K562 (cell line): ENCODE results near the gene ELF5. TPM values are rescaled to one million over a fixed set of nuclear protein-coding genes. Genes with fewer than 3 reads are reported as not detected.

Source experiments
- ATAC-seq: fragments of 200-7000 bp; cut with Tn5 transposase; 3 replicates; pipeline ENCODE4 v1.9.1; 2020; ENCODE audit warnings: moderate library complexity
- BruUV-seq: library from RNA; stranded (reverse); fragments of 400-500 nt; replicated peaks from 2 replicates; lab custom pipeline; 2021; lab: Mats Ljungman, UMichigan
- CTCF ChIA-PET: fragments of 300-600 bp; formaldehyde crosslinking; extraction: SDS; loops from one replicate; lab custom pipeline; 2021; ENCODE audit warnings: low intra/inter-chr PET ratio; lab: Yijun Ruan, JAX
- POLR2A ChIA-PET: fragments of 300-600, 350-650 bp; sonication (Branson Sonifier 250); formaldehyde crosslinking; extraction: SDS; loops from one replicate; lab custom pipeline; 2021; ENCODE audit warnings: antibody characterized with exemption, inconsistent platforms; lab: Yijun Ruan, JAX
- DNase-seq, 4 experiments: peaks; one replicate each; pipeline versions ENCODE4 v3.0.0 to v3.0.0-alpha.2; 2011 to 2018; ENCODE audit warnings: low spot score in 3 of 4, mixed read lengths in 3 of 4; ENCODE audit errors: extremely low read depth in 1 of 4
- FAIRE-seq: peaks from 2 replicates; lab custom pipeline; 2011; peaks lifted over from hg19 to GRCh38; lab: Jason Lieb, UNC
- H2AFZ ChIP-seq: 2 replicates; pipeline ENCODE4 v1.6.0; 2011; ENCODE audit warnings: low read depth, low read length, control low read depth, inconsistent platforms
- H3K27ac ChIP-seq: fragments of 200-600 bp; 3 replicates; pipeline ENCODE4 v1.8.0; 2011; ENCODE audit warnings: low read depth, mild to moderate bottlenecking, control low read depth, inconsistent platforms, low read length, moderate library complexity, mixed read lengths; ENCODE audit errors: extremely low read depth
- H3K27me3 ChIP-seq, 2 experiments: fragments of 300-600 bp in 1 of 2; 2 replicates in 1 of 2; 3 replicates in 1 of 2; pipeline versions ENCODE4 v1.6.0 to v1.8.0; 2011; ENCODE audit warnings: inconsistent platforms in 2 of 2, low read length in 2 of 2, mild to moderate bottlenecking in 1 of 2, mixed read lengths in 1 of 2, moderate library complexity in 1 of 2; ENCODE audit not compliant: control insufficient read depth in 2 of 2, insufficient read depth in 2 of 2
- H3K36me3 ChIP-seq: fragments of 300-600 bp; 3 replicates; pipeline ENCODE4 v1.8.0; 2011; ENCODE audit warnings: mild to moderate bottlenecking, low read length, inconsistent platforms; ENCODE audit not compliant: control insufficient read depth, insufficient read depth
- H3K4me1 ChIP-seq, 2 experiments: fragments of 200-600 bp in 1 of 2; replicated peaks in 1 of 2; 2 replicates in 1 of 2; 3 replicates in 1 of 2; pipeline versions ENCODE4 v1.5.1 to v1.8.0; 2011; ENCODE audit warnings: inconsistent platforms in 2 of 2, low read length in 2 of 2, mild to moderate bottlenecking in 1 of 2, mixed read lengths in 1 of 2, moderate library complexity in 1 of 2; ENCODE audit not compliant: control insufficient read depth in 2 of 2, insufficient read depth in 2 of 2
- H3K4me2 ChIP-seq: 2 replicates; pipeline ENCODE4 v1.6.1; 2011; ENCODE audit warnings: low read length, control low read depth, inconsistent platforms, mixed read lengths; ENCODE audit not compliant: insufficient read depth
- H3K4me3 ChIP-seq: fragments of 200-600 bp; sonication (generic), shearing (Covaris generic); 2 replicates; pipeline ENCODE4 v1.5.1; 2016; ENCODE audit warnings: control low read depth, inconsistent platforms
- H3K79me2 ChIP-seq: fragments of 200-600 bp; 3 replicates; pipeline ENCODE4 v1.8.0; 2011; ENCODE audit warnings: low read length, inconsistent platforms; ENCODE audit not compliant: control insufficient read depth, insufficient read depth
- H3K9ac ChIP-seq, 2 experiments: 2 replicates each; pipeline versions ENCODE4 v1.6.0 to v1.6.1; 2011; ENCODE audit warnings: low read depth in 2 of 2, low read length in 2 of 2, control low read depth in 1 of 2, inconsistent platforms in 1 of 2, mild to moderate bottlenecking in 1 of 2, mixed read lengths in 1 of 2; ENCODE audit not compliant: insufficient read depth in 1 of 2
- H3K9me1 ChIP-seq: one replicate; pipeline ENCODE4 v1.6.0; 2011; ENCODE audit warnings: inconsistent platforms, mild to moderate bottlenecking, low read length, moderate library complexity; ENCODE audit not compliant: control insufficient read depth, insufficient read depth
- H3K9me3 ChIP-seq: replicated peaks from 2 replicates; pipeline ENCODE4 v1.5.1; 2011; ENCODE audit warnings: low read depth, low read length, inconsistent platforms; ENCODE audit not compliant: control insufficient read depth, insufficient read depth
- H4K20me1 ChIP-seq: replicated peaks from 2 replicates; pipeline ENCODE4 v1.6.1; 2011; ENCODE audit warnings: low read length, inconsistent platforms, mixed read lengths; ENCODE audit not compliant: control insufficient read depth, insufficient read depth
- ARID1B ChIP-seq: fragments of 450-650 bp; IDR thresholded peaks from 2 replicates; pipeline ENCODE4 v1.6.1; 2016; ENCODE audit warnings: antibody characterized with exemption, mild to moderate bottlenecking, inconsistent platforms
- CBFA2T2 ChIP-seq: fragments of 450-650 bp; conservative IDR thresholded peaks from 2 replicates; pipeline ENCODE4 v1.6.1; 2017; ENCODE audit warnings: mild to moderate bottlenecking
- CBFA2T3 ChIP-seq: fragments of 450-650 bp; IDR thresholded peaks from 2 replicates; pipeline ENCODE4 v1.6.1; 2017
- CEBPG ChIP-seq, 3 experiments: fragments of 200-800 bp in 1 of 3; sonication (Bioruptor generic) in 1 of 3; sonication (generic) in 1 of 3; formaldehyde crosslinking in 1 of 3; IDR thresholded peaks in 2 of 3; conservative IDR thresholded peaks in 1 of 3; 2 replicates each; pipeline versions ENCODE4 v1.6.1 to v1.8.0; 2016 to 2022; ENCODE audit warnings: missing compliant biosample characterization in 2 of 3, missing genetic modification characterization in 2 of 3, mild to moderate bottlenecking in 1 of 3, missing genetic modification reagents in 1 of 3
- HNRNPL ChIP-seq: fragments of 200-400 bp; formaldehyde crosslinking; IDR thresholded peaks from 2 replicates; pipeline ENCODE4 v1.6.1; 2017; ENCODE audit warnings: low read depth, mild to moderate bottlenecking, low read length
- RBM34 ChIP-seq: fragments of 200-400 bp; formaldehyde crosslinking; IDR thresholded peaks from 2 replicates; pipeline ENCODE4 v1.6.1; 2018; ENCODE audit warnings: low read length, borderline replicate concordance; ENCODE audit not compliant: insufficient read depth
- TAL1 ChIP-seq: fragments of 450-650 bp; IDR thresholded peaks from 2 replicates; pipeline ENCODE4 v1.6.1; 2016; ENCODE audit warnings: mild to moderate bottlenecking
- TCF3 ChIP-seq: sonication (generic); formaldehyde crosslinking; IDR thresholded peaks from 2 replicates; pipeline ENCODE4 v1.4.0; 2020; ENCODE audit warnings: mild to moderate bottlenecking, missing genetic modification reagents
- ZNF23 ChIP-seq: fragments of 250-450 bp; sonication (Bioruptor Pico); IDR thresholded peaks from 2 replicates; pipeline ENCODE4 v1.4.0; 2020; ENCODE audit warnings: mild to moderate bottlenecking
- ZNF239 ChIP-seq: fragments of 250-450 bp; sonication (Bioruptor Pico); IDR thresholded peaks from 2 replicates; pipeline ENCODE4 v1.4.0; 2020; ENCODE audit warnings: mild to moderate bottlenecking
- ZNF318 ChIP-seq, 2 experiments: fragments of 450-650 bp; IDR thresholded peaks; 2 replicates each; pipeline ENCODE4 v1.6.1; 2016; ENCODE audit warnings: mild to moderate bottlenecking in 2 of 2, borderline replicate concordance in 1 of 2, low read depth in 1 of 2, moderate library complexity in 1 of 2
- WGBS: fragments of 100-300 bp; shearing (Covaris generic); methylation state at CpG from one replicate; pipeline ENCODE4 v1.1.6; 2016; ENCODE audit warnings: low coverage, mixed read lengths; ENCODE audit not compliant: insufficient coverage; ENCODE audit errors: missing lambda C conversion rate; 5-methylcytosine and 5-hydroxymethylcytosine counted together
- in situ Hi-C: fragments of 300-500 bp; cut with MboI; formaldehyde crosslinking; loops from 4 replicates; pipeline ENCODE4 v1.15.0; 2018; ENCODE audit warnings: inconsistent platforms, mixed read lengths
- intact Hi-C: fragments of 100-400 bp; cut with micrococcal nuclease; formaldehyde crosslinking; loops from 2 replicates; pipeline ENCODE4 v1.14.2; 2022
- polyA plus RNA-seq, 8 experiments: library from polyadenylated mRNA; depleted of rRNA in 4 of 8; stranded (reverse) in 5 of 8; unstranded in 3 of 8; fragments of >200 nt; fragmentation: Nextera tagmentation in 2 of 8; fragmentation: Illumina TruSeq in 1 of 8; extraction: Ambion mirVana in 2 of 8; extraction: Trizol in 1 of 8; gene quantifications; 2 replicates each; pipeline versions ENCODE4 v1.2.1 to v1.2.3, GENCODE V29; 2011 to 2014; ENCODE audit warnings: inconsistent platforms in 1 of 8, missing spikeins in 1 of 8
- total RNA-seq, 7 experiments: library from RNA; depleted of rRNA in 6 of 7; stranded (reverse); fragments of >200 nt in 6 of 7; fragmentation: Illumina TruSeq in 2 of 7; extraction: Trizol in 2 of 7; gene quantifications; 2 replicates each; pipeline versions ENCODE4 v1.2.1 to v1.2.3, GENCODE V29; 2011 to 2021; ENCODE audit warnings: low replicate concordance in 1 of 7
- TF ChIP-seq, protein P1 (sequence below): fragments of 450-650 bp; formaldehyde crosslinking; IDR thresholded peaks from 2 replicates; pipeline ENCODE4 v1.4.0; 2020; ENCODE audit warnings: mild to moderate bottlenecking, moderate library complexity

The ELF5 gene
- total and polyA plus RNA-seq, 9 of the 15 experiments (the other 6 are each of a cell fraction or from before 2014, with no cell fraction given) = not detected

GRCh38 chr11:34446386-34446785 lies 67.2 kb downstream of the ELF5 start:
- no peak overlapping the region for H3K9ac ChIP-seq
- H3K4me2 ChIP-seq = peak overlapping the region; percentile 19
- TF ChIP-seq RBM34 (no peak), ZNF239 (CRISPR knock-in tag) (no peak), TAL1 (peak; percentile 43; the same call in 1 of the 2 replicates), ZNF23 (CRISPR knock-in tag) (no peak), ARID1B (peak; percentile 22; the same call in 1 of the 2 replicates), ZNF318 (IDR thresholded peaks at IDR 0.05; ENCODE audit: borderline replicate concordance in 1 of 2, low read depth in 1 of 2) (no peak), CEBPG (CRISPR knock-in tag; IDR thresholded peaks at IDR 0.05) (no peak), CEBPG (tag; conservative IDR thresholded peaks at IDR 0.05 in 1 of 2, IDR thresholded peaks at IDR 0.05 in 1 of 2) (no peak), TCF3 (CRISPR knock-in tag) (peak; percentile 49), HNRNPL (no peak), CBFA2T3 (peak; percentile 48; the same call in 1 of the 2 replicates), CBFA2T2 (0 out of 2 replicates have a peak, but pooled peaks have one; percentile 7)
- TF ChIP-seq, protein P1, sequence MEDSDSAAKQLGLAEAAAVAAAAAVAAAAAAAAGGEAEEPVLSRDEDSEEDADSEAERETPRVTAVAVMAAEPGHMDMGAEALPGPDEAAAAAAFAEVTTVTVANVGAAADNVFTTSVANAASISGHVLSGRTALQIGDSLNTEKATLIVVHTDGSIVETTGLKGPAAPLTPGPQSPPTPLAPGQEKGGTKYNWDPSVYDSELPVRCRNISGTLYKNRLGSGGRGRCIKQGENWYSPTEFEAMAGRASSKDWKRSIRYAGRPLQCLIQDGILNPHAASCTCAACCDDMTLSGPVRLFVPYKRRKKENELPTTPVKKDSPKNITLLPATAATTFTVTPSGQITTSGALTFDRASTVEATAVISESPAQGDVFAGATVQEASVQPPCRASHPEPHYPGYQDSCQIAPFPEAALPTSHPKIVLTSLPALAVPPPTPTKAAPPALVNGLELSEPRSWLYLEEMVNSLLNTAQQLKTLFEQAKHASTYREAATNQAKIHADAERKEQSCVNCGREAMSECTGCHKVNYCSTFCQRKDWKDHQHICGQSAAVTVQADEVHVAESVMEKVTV (CRISPR knock-in tag) = no peak
- H3K9me3 ChIP-seq = no peaks in the 10 kb centered on the region
- H3K79me2 ChIP-seq = peaks cover 73% of the 10 kb centered on the region
- WGBS = 29% methylated on average over 3 of the region's 5 CpGs
- in situ Hi-C loops = no loop called here
- H2AFZ ChIP-seq = no peak overlapping the region
- no peak overlapping the region for H3K4me3 ChIP-seq
- ChIA-PET CTCF (interaction anchor here (0.5 kb wide), 1 partner anchor 23 kb away, joined by 3 read pairs; no protein-coding TSS in a partner anchor), POLR2A (interaction anchor here (0.6 to 1.2 kb wide), 2 partner anchors 10 to 224 kb away, joined by 3 to 5 read pairs; no protein-coding TSS in a partner anchor)
- H3K27me3 ChIP-seq = no peaks in the 10 kb centered on the region
- H3K9me1 ChIP-seq = no peaks in the 10 kb centered on the region
- H3K36me3 ChIP-seq = peaks cover 45% of the 10 kb centered on the region
- BruUV-seq = no TSS peak
- FAIRE-seq = peak; percentile 6
- intact Hi-C loops = no loop called here
- H4K20me1 ChIP-seq = no peaks in the 10 kb centered on the region
- H3K27ac ChIP-seq = no peak overlapping the region
- DNase-seq = peak in 2 of 4 experiments; percentile 26 to 33
- peaks cover 2 to 19% of the 10 kb centered on the region in 2 experiments; a peak in 3 of 5 replicates for H3K4me1 ChIP-seq
- ATAC-seq = peak; percentile 55; the same call in 2 of the 3 replicates
